ENCODE results near the gene LAMTOR4.

Gene LAMTOR4

GRCh38 chr7:100148559-100149328 lies at the start of gene LAMTOR4:
Gene LAMTOR4, plus strand, starts transcription at chr7:100148918. Its CDS starts 55 bp downstream, at chr7:100148973.
- peak; percentile 99 for DNase-seq (ENCODE audit: low spot score)
- H3K27ac ChIP-seq, result peak within 1 kb of the TSS; percentile 78
- CTCF ChIA-PET, result interaction anchor here (0.6 kb wide), 1 partner anchor 20 kb away, joined by 4 read pairs; no protein-coding TSS in a partner anchor
- TF ChIP-seq, protein P1, sequence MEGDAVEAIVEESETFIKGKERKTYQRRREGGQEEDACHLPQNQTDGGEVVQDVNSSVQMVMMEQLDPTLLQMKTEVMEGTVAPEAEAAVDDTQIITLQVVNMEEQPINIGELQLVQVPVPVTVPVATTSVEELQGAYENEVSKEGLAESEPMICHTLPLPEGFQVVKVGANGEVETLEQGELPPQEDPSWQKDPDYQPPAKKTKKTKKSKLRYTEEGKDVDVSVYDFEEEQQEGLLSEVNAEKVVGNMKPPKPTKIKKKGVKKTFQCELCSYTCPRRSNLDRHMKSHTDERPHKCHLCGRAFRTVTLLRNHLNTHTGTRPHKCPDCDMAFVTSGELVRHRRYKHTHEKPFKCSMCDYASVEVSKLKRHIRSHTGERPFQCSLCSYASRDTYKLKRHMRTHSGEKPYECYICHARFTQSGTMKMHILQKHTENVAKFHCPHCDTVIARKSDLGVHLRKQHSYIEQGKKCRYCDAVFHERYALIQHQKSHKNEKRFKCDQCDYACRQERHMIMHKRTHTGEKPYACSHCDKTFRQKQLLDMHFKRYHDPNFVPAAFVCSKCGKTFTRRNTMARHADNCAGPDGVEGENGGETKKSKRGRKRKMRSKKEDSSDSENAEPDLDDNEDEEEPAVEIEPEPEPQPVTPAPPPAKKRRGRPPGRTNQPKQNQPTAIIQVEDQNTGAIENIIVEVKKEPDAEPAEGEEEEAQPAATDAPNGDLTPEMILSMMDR (conservative IDR thresholded peaks at IDR 0.05; ENCODE audit: low read depth), result no peak
- POLR2A ChIA-PET (ENCODE audit: low non-redundant PET), result interaction anchor here (0.5 to 1.6 kb wide), 7 partner anchors 9 to 46 kb away, joined by 3 to 10 read pairs (median 3); partner anchors contain the start of genes GPC2 and STAG3

DNA sequence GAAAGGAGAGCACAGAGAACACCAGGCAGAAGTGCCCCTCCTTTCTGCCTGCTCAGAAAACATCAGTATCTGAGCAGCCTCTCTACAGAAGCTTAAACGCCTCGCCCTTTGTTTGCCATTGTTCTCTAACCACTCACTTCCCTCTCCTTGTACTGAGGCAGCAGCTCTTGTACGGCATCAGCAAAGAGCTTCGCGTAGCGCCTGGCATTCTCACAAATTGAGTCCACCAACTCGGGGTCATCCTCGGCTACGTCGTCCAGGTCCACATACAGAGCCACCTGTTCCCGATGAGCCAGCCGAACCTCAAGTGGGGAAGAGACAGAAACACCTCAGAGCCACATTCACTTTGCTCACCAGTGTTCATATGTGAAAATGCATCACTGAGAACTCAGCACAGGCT lies 49.3 kb upstream of the LAMTOR4 start:
- ChIA-PET POLR2A (ENCODE audit: low non-redundant PET) (interaction anchor here (0.6 kb wide), 1 partner anchor 26 kb away, joined by 3 read pairs; no protein-coding TSS in a partner anchor), CTCF (interaction anchor here (0.7 kb wide), 1 partner anchor 607 kb away, joined by 3 read pairs; the partner anchor contains the start of gene POP7)
- peak overlapping the region; percentile 98 for H3K27ac ChIP-seq
- no peak for DNase-seq (ENCODE audit: low spot score)
- TF ChIP-seq, protein P1 (conservative IDR thresholded peaks at IDR 0.05; ENCODE audit: low read depth), result no peak

DNA sequence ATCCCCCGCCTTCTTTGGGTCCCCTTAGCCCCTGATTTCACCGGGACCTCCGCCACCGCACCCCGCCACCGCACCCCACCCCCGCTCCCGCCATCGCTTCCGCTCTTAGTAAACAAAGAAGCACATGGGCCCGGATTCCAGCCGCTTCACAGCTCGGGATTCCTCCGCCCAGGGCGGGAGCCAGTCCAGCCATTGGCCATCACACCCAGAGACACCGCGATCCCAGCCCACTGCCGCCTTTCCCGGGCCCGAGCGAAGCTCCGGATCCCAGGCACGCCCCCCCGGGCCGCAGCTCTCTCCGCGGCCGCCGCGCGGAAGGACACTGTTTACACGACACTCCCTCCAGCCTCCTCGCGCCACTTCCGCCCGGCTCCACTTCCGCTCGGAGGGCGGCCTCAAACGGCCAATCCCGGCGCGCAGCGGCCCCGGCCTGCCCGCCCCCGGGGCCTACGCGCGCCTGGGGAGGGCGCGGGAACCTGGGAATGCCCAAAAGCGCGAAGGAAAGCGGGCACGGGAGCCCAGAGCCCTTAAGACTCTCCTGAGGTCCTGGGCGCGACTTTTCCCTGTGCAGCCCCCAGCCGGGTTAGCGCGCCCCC lies 48.2 kb upstream of the LAMTOR4 start:
- ChIA-PET POLR2A (ENCODE audit: low non-redundant PET) (interaction anchor here (0.6 to 1.5 kb wide), 6 partner anchors 10 to 181 kb away, joined by 3 to 8 read pairs (median 4); partner anchors contain the start of gene TRIM4), CTCF (interaction anchor here (0.6 kb wide), 1 partner anchor 32 kb away, joined by 4 read pairs; no protein-coding TSS in a partner anchor)
- TF ChIP-seq, protein P1 (conservative IDR thresholded peaks at IDR 0.05; ENCODE audit: low read depth), result no peak
- peak overlapping the region; percentile 98 for H3K27ac ChIP-seq
- DNase-seq (ENCODE audit: low spot score), result peak; percentile 93

DNA sequence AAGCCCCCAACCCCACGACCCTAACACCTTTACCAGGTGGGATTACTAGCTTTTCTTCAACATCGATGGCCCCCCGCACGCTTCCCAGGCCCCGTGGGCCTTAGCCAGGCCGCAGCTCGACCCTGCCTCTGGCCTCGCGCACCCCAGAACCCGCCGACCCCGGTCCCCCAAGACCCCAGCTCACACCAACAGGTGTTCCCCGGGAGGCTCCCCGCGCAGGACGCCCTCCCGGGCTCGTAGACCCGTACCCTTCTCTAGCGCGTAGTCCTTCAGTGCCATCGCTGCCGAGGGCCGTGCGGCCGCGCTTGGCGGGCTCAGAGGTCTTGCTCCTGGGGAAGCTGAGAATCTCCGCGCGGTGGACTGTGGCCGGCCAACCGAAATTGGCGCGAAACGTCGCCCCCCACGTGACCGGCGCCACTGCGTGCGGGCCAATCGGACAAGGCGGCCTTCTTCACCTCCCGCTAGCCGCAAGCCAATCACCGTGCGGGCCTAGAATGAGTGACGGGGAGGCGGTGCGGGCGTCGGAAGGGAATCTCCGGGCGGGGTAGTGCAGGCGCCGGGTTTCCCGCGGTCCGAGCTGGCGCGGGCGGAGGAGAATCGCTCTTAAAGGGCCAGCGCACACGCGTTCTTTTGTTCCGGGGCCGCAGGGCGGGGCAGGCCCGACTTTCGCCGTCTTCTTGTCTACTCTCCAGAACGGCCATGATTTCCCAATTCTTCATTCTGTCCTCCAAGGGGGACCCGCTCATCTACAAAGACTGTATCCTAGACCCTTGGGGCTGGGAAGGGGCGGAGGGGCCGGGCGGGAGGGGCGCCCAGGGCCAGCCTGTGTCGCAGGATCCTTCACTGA lies 47.5 kb upstream of the LAMTOR4 start, which contains the start of the genes AP4M1 and MCM7:
AP4M1 (plus strand) TSS at position 628 of the 847 bp plus-strand sequence; CDS start at position 700, 72 bp downstream.
MCM7 (minus strand) TSS at position 382 of the 847 bp plus-strand sequence; CDS start at position 279, 103 bp downstream.
- ChIA-PET POLR2A (ENCODE audit: low non-redundant PET) (interaction anchor here (0.6 to 1.5 kb wide), 7 partner anchors 11 to 328 kb away, joined by 3 to 4 read pairs (median 3); partner anchors contain the start of genes CNPY4, TAF6, TRIM4 and ZCWPW1), CTCF (interaction anchor here (0.6 to 0.8 kb wide), 3 partner anchors 29 to 50 kb away, joined by 3 to 6 read pairs (median 3); no protein-coding TSS in a partner anchor)
- TF ChIP-seq, protein P1 (conservative IDR thresholded peaks at IDR 0.05; ENCODE audit: low read depth), result no peak
- DNase-seq (ENCODE audit: low spot score), result peak; percentile 99
- peak within 1 kb of the TSS; percentile 98 for H3K27ac ChIP-seq

DNA sequence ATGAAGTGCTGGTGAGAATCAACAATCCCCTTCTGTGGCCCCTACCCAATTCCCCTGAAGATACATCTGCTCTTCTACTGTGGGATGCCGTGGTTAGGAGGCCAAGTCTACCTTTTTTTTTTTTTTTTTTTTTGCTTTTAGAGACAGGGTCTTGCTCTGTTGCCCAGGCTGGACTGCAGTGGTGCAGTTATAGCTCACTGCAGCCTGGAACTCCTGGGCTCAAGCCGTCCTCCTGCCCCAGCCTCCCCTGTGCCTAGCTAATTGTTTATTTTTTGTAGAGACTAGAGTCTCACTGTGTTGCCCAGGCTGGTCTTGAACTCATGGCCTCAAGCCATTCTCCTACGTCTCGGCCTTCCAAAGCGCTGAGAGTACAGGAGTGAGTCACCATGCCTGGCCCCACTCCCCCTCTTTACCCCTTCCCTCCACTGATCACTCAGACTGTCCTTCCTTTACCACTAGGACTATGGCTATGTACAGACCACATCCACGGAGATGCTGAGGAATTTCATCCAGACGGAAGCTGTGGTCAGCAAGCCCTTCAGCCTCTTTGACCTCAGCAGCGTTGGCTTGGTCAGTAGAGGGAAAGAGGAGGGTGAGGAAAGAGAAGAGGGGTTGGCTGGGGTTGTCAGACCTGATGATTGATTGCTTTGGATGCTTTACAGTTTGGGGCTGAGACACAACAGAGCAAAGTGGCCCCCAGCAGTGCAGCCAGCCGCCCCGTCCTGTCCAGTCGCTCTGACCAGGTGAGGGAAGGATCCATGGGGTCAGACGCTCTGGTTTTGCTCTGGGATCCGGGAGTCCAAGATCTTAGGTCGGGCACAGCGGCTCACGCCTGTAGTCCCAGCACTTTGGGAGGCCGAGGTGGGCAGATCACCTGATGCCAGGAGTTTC lies 45.5 kb upstream of the LAMTOR4 start:
- ChIA-PET POLR2A (ENCODE audit: low non-redundant PET) (interaction anchor here (0.7 kb wide), 1 partner anchor 144 kb away, joined by 4 read pairs; no protein-coding TSS in a partner anchor), CTCF (interaction anchor here (0.5 kb wide), 1 partner anchor 10 kb away, joined by 3 read pairs; no protein-coding TSS in a partner anchor)
- TF ChIP-seq, protein P1 (conservative IDR thresholded peaks at IDR 0.05; ENCODE audit: low read depth), result no peak
- DNase-seq (ENCODE audit: low spot score), result no peak
- peak overlapping the region; percentile 98 for H3K27ac ChIP-seq
